H1 (cell line): ENCODE data around the gene TAT. TPM values are rescaled to one million over a fixed set of nuclear protein-coding genes. Genes with fewer than 3 reads are reported as not detected.
"Not testable (repeated sequence)": the region's sequence is repeated elsewhere in the genome, so short reads cannot be mapped to it uniquely, and the experiment has no call there.

Experiments used
- CTCF ChIA-PET: fragments of 300-600 bp; sonication (Branson Sonifier 250); formaldehyde crosslinking; loops from one replicate; lab custom pipeline; 2021; ENCODE audit not compliant: partially characterized antibody; lab: Charles Lee
- POLR2A ChIA-PET: fragments of 300-600 bp; sonication (Branson Sonifier 250); formaldehyde crosslinking; loops from one replicate; lab custom pipeline; 2021; ENCODE audit warnings: inconsistent platforms; ENCODE audit not compliant: partially characterized antibody; lab: Charles Lee
- DNase-seq, 2 experiments: peaks; one replicate each; pipeline versions ENCODE4 v3.0.0 to v3.0.0-alpha.2; 2010 to 2022; ENCODE audit warnings: low spot score in 2 of 2, low read depth in 1 of 2, mixed read lengths in 1 of 2
- FAIRE-seq: peaks from 2 replicates; lab custom pipeline; 2011; peaks lifted over from hg19 to GRCh38; lab: Jason Lieb, UNC
- H2AFZ ChIP-seq: 2 replicates; pipeline ENCODE4 v1.8.1; 2012; ENCODE audit warnings: low read length, inconsistent platforms
- H2AK5ac ChIP-seq: 2 replicates; pipeline ENCODE4 v1.6.1; 2013; ENCODE audit warnings: low read depth, low read length
- H2BK120ac ChIP-seq: replicated peaks from 2 replicates; pipeline ENCODE3; 2013; ENCODE audit warnings: low read depth, low read length, inconsistent platforms
- H2BK12ac ChIP-seq: 2 replicates; pipeline ENCODE4 v1.6.1; 2013; ENCODE audit warnings: low read depth, low read length
- H2BK15ac ChIP-seq: 2 replicates; pipeline ENCODE4 v1.6.1; 2013; ENCODE audit warnings: low read length
- H2BK20ac ChIP-seq: 2 replicates; pipeline ENCODE4 v1.6.1; 2013; ENCODE audit warnings: low read length
- H2BK5ac ChIP-seq: 2 replicates; pipeline ENCODE4 v1.6.1; 2013; ENCODE audit warnings: low read depth, low read length
- H3K14ac ChIP-seq: 2 replicates; pipeline ENCODE4 v1.6.1; 2013; ENCODE audit warnings: inconsistent platforms; ENCODE audit not compliant: insufficient read length
- H3K18ac ChIP-seq: 2 replicates; pipeline ENCODE4 v1.6.1; 2013; ENCODE audit warnings: low read length; ENCODE audit errors: extremely low read depth
- H3K23ac ChIP-seq: 2 replicates; pipeline ENCODE4 v1.6.1; 2013; ENCODE audit warnings: inconsistent platforms; ENCODE audit not compliant: insufficient read length
- H3K23me2 ChIP-seq: 2 replicates; pipeline ENCODE4 v1.6.1; 2013; ENCODE audit warnings: low read depth, low read length
- H3K27ac ChIP-seq: 2 replicates; pipeline ENCODE4 v1.6.1; 2011; ENCODE audit warnings: low read depth, low read length, inconsistent platforms
- H3K27me3 ChIP-seq, 4 experiments: replicated peaks in 1 of 4; 1 replicate in 1 of 4; 2 replicates in 3 of 4; pipeline versions ENCODE4 v1.6.1 to v1.8.1; 2011 to 2013; ENCODE audit warnings: low read length in 3 of 4, mild to moderate bottlenecking in 3 of 4, inconsistent platforms in 2 of 4, mixed read lengths in 2 of 4, moderate library complexity in 1 of 4; ENCODE audit not compliant: control insufficient read depth in 3 of 4, insufficient read depth in 3 of 4; ENCODE audit errors: extremely low read depth in 1 of 4
- H3K36me3 ChIP-seq, 4 experiments: 2 replicates each; pipeline versions ENCODE4 v1.6.1 to v1.8.1; 2011 to 2013; ENCODE audit warnings: mild to moderate bottlenecking in 4 of 4, low read length in 3 of 4, moderate library complexity in 2 of 4, control low read depth in 1 of 4, inconsistent platforms in 1 of 4; ENCODE audit not compliant: insufficient read depth in 4 of 4, control insufficient read depth in 2 of 4
- H3K4ac ChIP-seq: replicated peaks from 2 replicates; pipeline ENCODE3; 2013; ENCODE audit warnings: low read length, low read depth, mixed read lengths, inconsistent platforms; ENCODE audit not compliant: insufficient read length
- H3K4me1 ChIP-seq, 4 experiments: replicated peaks in 1 of 4; 1 replicate in 1 of 4; 2 replicates in 3 of 4; pipeline versions ENCODE4 v1.6.1 to v1.8.1; 2011 to 2013; ENCODE audit warnings: low read length in 3 of 4, inconsistent platforms in 2 of 4, mixed read lengths in 1 of 4; ENCODE audit not compliant: insufficient read depth in 4 of 4, control insufficient read depth in 3 of 4
- H3K4me2 ChIP-seq, 2 experiments: 2 replicates each; pipeline versions ENCODE4 v1.6.1 to v1.8.1; 2011 to 2013; ENCODE audit warnings: low read depth in 2 of 2, low read length in 2 of 2, control low read depth in 1 of 2, inconsistent platforms in 1 of 2, mild to moderate bottlenecking in 1 of 2; ENCODE audit not compliant: insufficient read depth in 1 of 2
- H3K4me3 ChIP-seq, 4 experiments: fragments of 200-600, 300-600 bp in 1 of 4; sonication (generic), shearing (Covaris generic), sonication (Bioruptor Twin) in 1 of 4; 2 replicates each; pipeline versions ENCODE4 v1.5.1 to v1.8.1; 2011 to 2016; ENCODE audit warnings: low read length in 4 of 4, low read depth in 3 of 4, control low read depth in 2 of 4, inconsistent platforms in 2 of 4, mild to moderate bottlenecking in 2 of 4, mixed read lengths in 1 of 4, moderate library complexity in 1 of 4; ENCODE audit not compliant: insufficient read depth in 2 of 4; ENCODE audit errors: extremely low read depth in 1 of 4
- H3K56ac ChIP-seq: replicated peaks from 2 replicates; pipeline ENCODE3; 2013; ENCODE audit warnings: low read depth, mild to moderate bottlenecking, mixed read lengths, low read length, inconsistent platforms; ENCODE audit not compliant: insufficient read length
- H3K79me1 ChIP-seq: 2 replicates; pipeline ENCODE4 v1.6.1; 2013; ENCODE audit warnings: low read depth, low read length, control low read depth
- H3K79me2 ChIP-seq, 2 experiments: 2 replicates each; pipeline versions ENCODE4 v1.6.1 to v1.8.1; 2012 to 2013; ENCODE audit warnings: low read length in 2 of 2, mild to moderate bottlenecking in 2 of 2, inconsistent platforms in 1 of 2; ENCODE audit not compliant: insufficient read depth in 2 of 2, control insufficient read depth in 1 of 2
- H3K9ac ChIP-seq, 4 experiments: replicated peaks in 1 of 4; 1 replicate in 1 of 4; 2 replicates in 3 of 4; pipeline versions ENCODE4 v1.6.1 to v1.8.1; 2011 to 2013; ENCODE audit warnings: low read depth in 3 of 4, low read length in 3 of 4, control low read depth in 2 of 4, mild to moderate bottlenecking in 2 of 4, moderate library complexity in 2 of 4, inconsistent platforms in 1 of 4; ENCODE audit errors: extremely low read depth in 1 of 4
- H3K9me3 ChIP-seq, 2 experiments: 2 replicates each; pipeline versions ENCODE4 v1.6.1 to v1.8.1; 2012 to 2013; ENCODE audit warnings: mild to moderate bottlenecking in 2 of 2, moderate library complexity in 2 of 2, control low read depth in 1 of 2, inconsistent platforms in 1 of 2, low read depth in 1 of 2, low read length in 1 of 2, mixed read lengths in 1 of 2; ENCODE audit not compliant: insufficient read depth in 2 of 2
- H4K20me1 ChIP-seq, 2 experiments: replicated peaks in 1 of 2; 2 replicates each; pipeline versions ENCODE3 to v1.8.1; 2011 to 2013; ENCODE audit warnings: inconsistent platforms in 2 of 2, low read length in 2 of 2, mild to moderate bottlenecking in 1 of 2; ENCODE audit not compliant: insufficient read depth in 2 of 2, control insufficient read depth in 1 of 2
- H4K5ac ChIP-seq: 2 replicates; pipeline ENCODE4 v1.6.1; 2013; ENCODE audit warnings: low read length, low read depth, mixed read lengths, inconsistent platforms; ENCODE audit not compliant: insufficient read length
- H4K8ac ChIP-seq: 2 replicates; pipeline ENCODE4 v1.8.0; 2013; ENCODE audit warnings: mild to moderate bottlenecking, moderate library complexity, low read length, inconsistent platforms; ENCODE audit not compliant: insufficient read depth; ENCODE audit errors: extremely low read depth
- H4K91ac ChIP-seq: replicated peaks from 2 replicates; pipeline ENCODE3; 2013; ENCODE audit warnings: low read length, mixed read lengths, inconsistent platforms; ENCODE audit not compliant: insufficient read length
- WGBS, 2 experiments: shearing (Covaris generic) in 1 of 2; methylation state at CpG; one replicate each; pipeline versions ENCODE4 v1.1.6 to v1.1.7; 2013 to 2015; ENCODE audit warnings: low lambda C conversion rate in 2 of 2, mixed read lengths in 2 of 2, inconsistent platforms in 1 of 2, low coverage in 1 of 2, missing lambda C conversion rate in 1 of 2; ENCODE audit not compliant: insufficient replicate concordance in 2 of 2, insufficient coverage in 1 of 2, insufficient read length in 1 of 2; ENCODE audit errors: extremely low coverage in 1 of 2, missing lambda C conversion rate in 1 of 2; 5-methylcytosine and 5-hydroxymethylcytosine counted together
- polyA plus RNA-seq, 7 experiments: library from polyadenylated mRNA; depleted of rRNA in 3 of 7; stranded (reverse) in 5 of 7; unstranded in 2 of 7; fragments of >200 nt in 5 of 7; fragments of 200-250 nt in 2 of 7; gene quantifications; 1 replicate in 5 of 7; 2 replicates in 1 of 7; 4 replicates in 1 of 7; pipeline versions ENCODE4 v1.2.1 to v1.2.3, GENCODE V29; 2011 to 2013; ENCODE audit warnings: missing spikeins in 2 of 7, mixed read lengths in 2 of 7
- total RNA-seq: library from RNA; stranded (reverse); fragmentation: NEBNext Ultra II Directional; extraction: Animal tissue kit (Norgen Biotek cat#: 25700); gene quantifications from 2 replicates; pipeline ENCODE4 v1.2.1, GENCODE V29; 2021

Gene TAT
- total and polyA plus RNA-seq, 2 of the 8 experiments (the other 6 are each of a cell fraction or from before 2014, with no cell fraction given), result 0.03 TPM; not detected in 1

DNA sequence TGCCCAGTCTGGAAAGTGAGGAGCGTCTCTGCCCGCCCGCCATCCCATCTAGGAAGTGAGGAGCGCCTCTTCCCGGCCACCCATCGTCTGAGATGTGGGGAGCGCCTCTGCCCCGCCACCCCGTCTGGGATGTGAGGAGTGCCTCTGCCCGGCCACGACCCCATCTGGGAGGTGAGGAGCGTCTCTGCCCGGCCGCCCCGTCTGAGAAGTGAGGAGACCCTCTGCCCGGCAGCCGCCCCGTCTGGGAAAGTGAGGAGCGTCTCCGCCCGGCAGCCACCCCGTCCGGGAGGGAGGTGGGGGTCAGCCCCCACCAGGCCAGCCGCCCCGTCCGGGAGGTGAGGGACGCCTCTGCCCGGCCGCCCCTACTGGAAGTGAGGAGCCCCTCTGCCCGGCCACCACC, 12.4 kb upstream of the TAT start:
- H2BK20ac ChIP-seq, H3K4me2 ChIP-seq, H3K9ac ChIP-seq, H3K4ac ChIP-seq, H2BK120ac ChIP-seq, H2BK5ac ChIP-seq, H3K27me3 ChIP-seq, H3K79me2 ChIP-seq, H3K79me1 ChIP-seq, H4K20me1 ChIP-seq, H3K9me3 ChIP-seq, H2AK5ac ChIP-seq, H3K27ac ChIP-seq, POLR2A ChIA-PET, H3K14ac ChIP-seq, DNase-seq, H2BK12ac ChIP-seq, H3K23me2 ChIP-seq, H2AFZ ChIP-seq, H3K4me1 ChIP-seq, FAIRE-seq, H3K4me3 ChIP-seq, H4K8ac ChIP-seq, CTCF ChIA-PET, H4K5ac ChIP-seq, H3K36me3 ChIP-seq, H3K23ac ChIP-seq, H3K56ac ChIP-seq, H4K91ac ChIP-seq, H3K18ac ChIP-seq, H2BK15ac ChIP-seq: not testable (repeated sequence)
- 100% methylated on average over 11 of the region's 30 CpGs; no CpG with 5 or more reads in 1 of the 2 experiments for WGBS, 2 experiments
